Astrocyte of the hippocampus (primary cell): Measurements from ENCODE around the gene ZNF611.
"Not testable (repeated sequence)": the region's sequence is repeated elsewhere in the genome, so short reads cannot be mapped to it uniquely, and the experiment has no call there.

Experiments
- DNase-seq: peaks from one replicate; pipeline ENCODE4 v3.0.0; 2011; ENCODE audit warnings: low read depth, low spot score

Gene ZNF611

GRCh38 chr19:52716522-52716921, 18.3 kb downstream of the ZNF611 start:
- DNase-seq: no peak

- DNase-seq: not testable (repeated sequence)
Observed at GRCh38 chr19:52715902-52716301, 18.9 kb downstream of the ZNF611 start.

GRCh38 chr19:52715330-52715729, 19.5 kb downstream of the ZNF611 start:
- not testable (repeated sequence) for DNase-seq

DNA sequence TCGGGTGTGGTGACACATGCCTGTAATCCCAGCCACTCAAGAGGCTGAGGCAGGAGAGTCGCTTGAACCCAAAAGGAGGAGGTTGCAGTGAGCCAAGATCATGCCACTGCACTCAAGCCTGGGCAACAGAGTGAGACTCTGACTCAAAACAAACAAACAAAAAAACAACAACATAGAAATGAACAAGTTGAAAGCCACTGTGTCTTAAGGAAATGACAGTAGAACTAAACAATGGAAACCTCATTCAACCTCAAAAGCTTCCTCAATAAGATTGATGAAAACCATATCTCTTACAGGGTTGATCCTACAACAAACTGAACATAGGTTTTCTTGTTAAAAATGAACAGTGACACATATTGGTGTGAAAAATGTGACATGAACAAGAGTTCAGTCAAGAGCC, 21.8 kb downstream of the ZNF611 start:
- DNase-seq: not testable (repeated sequence)

DNA sequence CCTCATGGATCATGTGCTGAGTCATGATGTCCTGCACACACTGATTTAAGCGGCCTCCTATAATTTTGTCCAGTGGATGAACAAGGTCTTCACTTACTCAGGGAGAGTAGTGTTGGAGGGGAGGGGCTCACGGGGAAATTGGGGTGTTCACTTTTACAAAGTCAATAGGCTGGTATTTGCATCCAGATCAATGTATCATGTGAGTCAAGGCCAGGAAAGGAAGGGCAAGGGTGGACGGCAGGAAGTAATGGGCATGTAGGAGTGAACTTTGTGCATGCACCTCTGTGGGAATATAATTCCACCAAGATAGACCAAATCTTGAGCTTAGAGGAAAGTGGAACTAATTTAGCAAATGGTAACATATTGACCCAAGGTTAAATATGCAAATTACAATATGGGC, 23.2 kb downstream of the ZNF611 start:
- not testable (repeated sequence) for DNase-seq

DNA sequence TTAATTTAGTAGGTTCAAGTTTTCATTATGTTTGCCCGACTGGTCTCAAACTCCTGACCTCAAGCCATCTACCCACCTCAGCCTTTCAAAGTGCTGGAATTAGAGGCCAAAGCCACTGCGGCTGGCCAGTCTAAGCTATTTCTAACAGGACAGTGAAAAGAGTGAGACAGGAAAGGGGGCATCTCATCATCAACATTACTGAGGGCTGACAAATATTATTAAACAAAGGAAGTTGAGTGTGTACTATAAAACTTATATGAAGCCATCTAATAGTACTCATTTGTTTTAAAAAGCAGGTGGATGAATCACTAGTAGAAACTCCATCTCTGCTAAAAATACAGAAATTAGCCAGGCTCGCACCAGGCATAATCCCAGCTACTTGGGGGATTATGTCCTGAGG, 24.3 kb downstream of the ZNF611 start:
- DNase-seq: no peak

- DNase-seq: not testable (repeated sequence)
Observed at GRCh38 chr19:52705615-52706014, 29.2 kb downstream of the ZNF611 start.

GRCh38 chr19:52703917-52704316, 30.9 kb downstream of the ZNF611 start:
- DNase-seq: no peak

- DNase-seq: no peak
Observed at GRCh38 chr19:52700673-52701072, 34.2 kb downstream of the ZNF611 start.

DNA sequence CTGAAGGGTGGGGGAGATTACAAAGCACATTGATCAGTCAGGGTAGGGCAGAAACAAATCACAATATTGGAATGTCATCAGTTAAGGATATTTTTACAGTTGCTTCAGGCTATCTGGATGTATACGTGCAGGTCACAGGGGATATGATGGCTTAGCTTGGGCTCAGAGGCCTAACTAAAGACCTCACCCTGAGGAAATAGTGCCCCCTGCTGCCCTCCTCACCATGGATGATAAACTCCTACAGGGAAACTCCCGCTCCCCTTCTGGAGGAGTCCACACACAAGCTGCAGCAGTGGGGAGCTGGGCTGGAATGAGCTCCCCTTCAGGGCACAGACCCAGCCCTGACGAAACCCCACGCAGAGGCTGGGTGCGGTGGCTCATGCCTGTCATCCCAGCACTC, 35.3 kb downstream of the ZNF611 start:
- DNase-seq: not testable (repeated sequence)

DNA sequence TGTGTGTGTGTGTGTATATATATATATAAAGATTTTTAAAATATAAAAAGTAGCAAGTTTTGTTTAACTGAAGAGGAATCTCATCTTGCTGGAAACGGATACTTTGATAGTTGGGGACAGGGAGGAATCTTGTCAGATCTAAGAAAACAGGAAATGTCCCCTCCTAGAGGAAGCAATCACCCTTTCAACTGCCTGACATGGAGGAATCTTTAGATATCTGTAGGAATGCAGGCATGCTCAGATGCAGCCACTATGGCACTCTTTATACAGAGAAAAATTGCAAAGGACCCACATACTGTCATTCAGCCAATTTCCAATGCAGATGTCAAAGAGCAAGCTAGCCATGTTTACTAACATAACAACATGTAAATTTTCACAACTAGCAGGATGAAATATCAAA, 38.8 kb downstream of the ZNF611 start:
- DNase-seq: no peak

DNA sequence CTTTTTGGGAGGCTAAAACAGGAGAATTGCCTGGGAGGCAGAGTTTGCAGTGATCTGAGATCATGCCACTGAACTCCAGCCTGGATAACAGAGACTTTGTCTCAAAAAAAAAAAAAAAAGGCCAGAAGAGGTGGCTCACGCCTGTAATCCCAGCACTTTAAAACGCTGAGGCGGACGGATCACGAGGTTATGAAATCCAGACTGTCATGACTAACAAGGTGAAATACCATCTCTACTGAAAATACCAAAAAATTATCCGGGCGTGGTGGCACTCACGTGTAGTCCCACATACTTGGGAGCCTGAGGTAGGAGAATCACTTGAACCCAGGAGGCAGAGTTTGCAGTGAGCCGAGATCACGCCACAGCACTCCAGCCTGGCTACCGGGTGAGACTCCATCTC, 39.9 kb downstream of the ZNF611 start:
- no peak for DNase-seq

GRCh38 chr19:52694281-52694680, 40.6 kb downstream of the ZNF611 start:
- not testable (repeated sequence) for DNase-seq

- DNase-seq: no peak
Observed at GRCh38 chr19:52692431-52693008, 42.3 kb downstream of the ZNF611 start.

- DNase-seq: no peak
Observed at GRCh38 chr19:52691737-52692136, 43.1 kb downstream of the ZNF611 start.

GRCh38 chr19:52691215-52691610, 43.6 kb downstream of the ZNF611 start:
- DNase-seq: no peak

DNA sequence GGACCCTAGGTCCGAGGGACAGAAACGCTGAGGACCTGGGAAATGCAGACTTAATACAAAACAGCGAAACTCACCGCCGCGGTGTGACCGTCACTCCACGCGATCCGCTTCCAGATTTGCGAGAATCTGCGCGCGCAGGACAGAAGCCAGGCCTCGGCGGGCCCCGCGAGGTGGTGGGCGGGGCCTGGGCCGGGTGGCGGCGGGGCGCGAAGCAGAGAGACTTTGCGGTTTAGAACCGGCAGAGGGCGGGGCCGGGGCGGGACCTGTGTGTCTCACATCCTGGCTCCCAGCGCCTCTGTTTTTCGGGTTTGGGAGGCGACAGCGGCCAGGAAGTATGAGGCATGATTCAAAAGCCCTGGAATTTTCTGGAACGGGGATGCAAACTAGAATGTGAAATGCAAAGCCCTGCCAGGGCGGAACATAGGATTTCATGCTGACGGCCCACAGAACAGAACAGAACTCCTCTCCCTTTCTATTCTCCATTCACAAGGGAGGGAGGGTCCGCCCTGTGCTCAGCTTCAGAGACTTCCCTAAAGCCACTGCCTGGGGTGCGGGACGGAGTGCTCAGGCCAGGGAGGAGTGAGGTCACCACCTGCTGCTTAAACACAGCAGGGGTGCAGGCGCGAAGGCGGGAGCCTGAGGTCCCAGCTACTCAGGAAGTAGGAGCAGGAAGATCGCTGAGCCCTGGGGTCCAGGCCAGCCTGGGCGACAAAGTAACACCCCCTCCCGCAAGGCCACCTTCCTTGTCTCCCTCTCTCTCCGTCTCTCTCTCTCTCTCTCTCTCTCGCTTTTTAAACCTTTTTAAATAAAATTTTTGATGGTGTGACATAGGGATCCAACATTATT, 44.3 kb downstream of the ZNF611 start:
- DNase-seq: peak; percentile 97

DNA sequence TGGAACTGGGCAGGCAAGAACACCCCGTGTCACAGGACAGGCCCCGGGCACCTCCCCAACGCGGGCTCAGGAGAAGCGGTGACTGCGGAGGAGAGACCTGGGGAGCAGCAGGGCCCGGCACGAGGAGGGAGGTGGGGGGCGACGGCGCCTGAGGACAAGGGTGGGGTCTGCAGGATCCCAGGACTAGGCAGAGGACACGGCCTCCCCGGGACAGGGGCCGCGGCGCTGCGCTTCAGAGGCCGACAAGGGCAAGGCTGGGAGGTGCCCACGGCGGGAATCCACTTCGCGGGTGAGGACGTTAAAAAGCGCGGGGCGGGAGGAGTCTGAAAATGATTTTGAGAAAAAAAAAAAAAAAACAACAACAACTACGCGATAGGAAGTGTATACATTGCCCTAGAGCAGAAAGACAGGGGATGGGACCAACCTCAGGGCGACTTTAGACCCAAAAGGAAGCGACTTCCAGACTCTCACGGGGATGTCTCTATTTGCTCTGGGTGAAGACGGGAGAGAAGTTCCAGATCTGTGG, 44.9 kb downstream of the ZNF611 start:
- peak; percentile 48 for DNase-seq

DNA sequence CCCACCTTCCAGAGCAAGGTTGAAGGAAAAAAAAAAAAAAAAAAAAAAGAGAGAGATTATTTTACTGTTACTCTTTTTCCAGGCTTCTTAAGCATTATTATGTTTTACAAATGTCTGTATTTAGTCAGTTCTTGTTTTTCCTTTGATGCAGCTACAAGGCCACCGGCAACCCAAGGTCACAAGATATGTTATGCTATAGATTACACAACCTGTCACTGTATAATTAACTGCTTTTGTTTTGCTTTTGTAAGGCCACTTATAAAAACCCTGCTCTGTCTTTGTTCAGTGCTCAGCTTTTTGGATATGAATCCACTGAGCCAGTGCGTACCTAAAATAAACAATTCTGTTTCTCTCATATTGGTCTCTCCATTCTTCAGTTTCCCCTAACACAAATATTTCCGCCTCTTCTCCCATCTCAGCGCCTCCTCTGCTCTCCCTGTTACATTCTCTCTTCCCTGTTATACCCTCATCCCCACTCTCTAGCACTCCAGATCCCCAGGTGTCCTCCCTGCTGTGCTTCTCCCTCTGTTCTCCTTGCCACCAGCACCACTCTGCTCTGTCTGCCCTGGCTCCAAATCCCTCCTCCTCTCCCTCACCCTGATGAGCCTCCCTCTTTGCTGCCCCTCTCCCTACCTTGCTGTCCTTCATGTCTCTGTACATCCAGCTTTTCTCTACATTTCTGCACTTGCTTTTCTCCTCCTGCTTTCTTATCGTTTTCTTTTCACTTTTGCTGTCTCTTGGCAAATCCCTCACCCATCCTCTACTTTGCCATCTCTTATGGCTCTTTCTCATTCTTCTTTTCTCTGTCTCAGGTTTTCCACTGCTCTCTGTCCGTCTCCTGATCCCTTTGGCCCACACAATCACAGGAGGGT, 45.7 kb downstream of the ZNF611 start:
- DNase-seq: peak; percentile 19

DNA sequence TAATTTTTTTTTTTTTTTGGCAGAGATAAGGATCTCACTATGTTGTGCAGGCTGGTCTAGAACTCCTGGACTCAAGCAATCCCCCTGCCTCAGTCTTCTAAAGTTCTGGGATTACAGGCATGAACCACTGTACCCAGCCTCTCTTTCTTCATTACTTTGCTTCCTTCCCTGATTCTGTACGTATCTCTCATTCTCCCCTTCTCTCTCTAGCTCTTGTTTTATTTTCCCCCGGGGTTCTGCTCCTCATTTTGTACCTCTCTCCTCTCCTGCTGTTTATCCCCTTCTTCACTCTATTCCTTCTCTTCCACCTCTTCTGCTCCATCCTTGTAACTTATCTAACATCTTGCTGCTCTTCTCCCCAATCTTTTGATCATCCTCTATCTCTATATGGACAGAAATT, 46.5 kb downstream of the ZNF611 start:
- DNase-seq: no peak

DNA sequence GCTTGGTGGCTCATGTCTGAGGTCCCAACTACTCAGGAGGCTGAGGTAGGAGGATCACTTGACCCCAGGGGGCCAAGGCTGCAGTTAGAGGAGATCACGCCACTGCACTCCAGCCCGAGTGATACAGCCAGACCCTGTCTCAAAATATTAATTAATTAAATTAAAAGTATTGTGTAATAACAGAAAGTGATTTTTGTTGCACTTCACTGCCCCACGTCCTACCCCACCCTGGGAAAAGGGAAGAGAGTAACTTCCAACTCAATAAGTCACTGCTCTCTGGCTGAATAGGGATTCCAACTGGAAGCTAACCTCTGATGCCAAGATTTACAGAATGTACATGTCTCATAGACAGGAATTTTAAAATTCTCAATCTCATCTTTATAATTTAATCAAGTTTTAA, 47.2 kb downstream of the ZNF611 start:
- no peak for DNase-seq

DNA sequence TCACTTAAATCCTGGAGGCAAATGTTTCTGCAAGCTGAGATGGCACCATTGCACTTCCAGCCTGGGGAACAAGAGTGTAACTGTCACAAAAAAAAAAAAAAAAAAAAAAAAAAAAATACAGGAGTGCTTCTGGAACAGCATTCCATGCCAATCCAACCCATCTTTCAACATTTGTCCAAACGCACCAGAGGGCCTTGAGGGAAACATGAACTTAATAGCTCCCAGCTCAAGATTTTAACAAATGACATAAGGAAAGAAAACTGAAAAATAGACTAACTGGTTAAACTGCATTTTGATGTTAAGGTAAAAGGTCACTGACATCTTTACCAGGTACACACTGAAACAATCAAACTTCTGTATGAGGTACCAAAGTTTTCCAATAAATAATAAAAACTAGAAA, 49.0 kb downstream of the ZNF611 start:
- no peak for DNase-seq
